Left colon (tissue), 2 donors: ENCODE measurements around the gene GAREM1. TPM values are rescaled to one million over a fixed set of nuclear protein-coding genes. Genes with fewer than 3 reads are reported as not detected.
"Not testable (repeated sequence)": the region's sequence is repeated elsewhere in the genome, so short reads cannot be mapped to it uniquely, and the experiment has no call there.

ENCODE experiments used
- ATAC-seq: fragments of 200-7000 bp; cut with Tn5 transposase; one replicate; pipeline ENCODE4 v1.9.1; 2020; ENCODE audit warnings: mild to moderate bottlenecking, moderate library complexity
- DNase-seq, 2 donors: peaks; one replicate each; pipeline ENCODE4 v3.0.0-alpha.2; 2020
- intact Hi-C, 2 donors: fragments of 100-400 bp; cut with DNase I in 1 of 2; cut with micrococcal nuclease in 1 of 2; formaldehyde crosslinking; loops; one replicate each; pipeline versions ENCODE4 v1.11.2 to v1.14.0; 2022; cut with DNase I, micrococcal nuclease
- total RNA-seq, 2 donors: library from RNA; stranded (reverse); fragmentation: NEBNext Ultra II Directional; extraction: Animal tissue kit (Norgen Biotek cat#: 25700); gene quantifications; one replicate each; pipeline ENCODE4 v1.2.1, GENCODE V29; 2021
- donor health status: DM: no; HTN: no; CAD: no.
- donor health status: DM: yes; HTN: yes; CAD: no.

The GAREM1 gene
- total RNA-seq, 2 donors from 2014 or later = 21.9 to 23.6 TPM

- ATAC-seq = no peak
- DNase-seq = peak; percentile 34 to 55
- intact Hi-C loops = no loop called here
Observed at GRCh38 chr18:32349728-32350395, 120.8 kb downstream of the GAREM1 start.

GRCh38 chr18:32346671-32347070, 124.0 kb downstream of the GAREM1 start:
- no peak for DNase-seq
- intact Hi-C loops = no loop called here
- ATAC-seq = no peak

- no peak for ATAC-seq
- intact Hi-C loops = no loop called here
- no peak for DNase-seq
Observed at GRCh38 chr18:32343634-32344033, 127.0 kb downstream of the GAREM1 start.

GRCh38 chr18:32341112-32341511, 129.6 kb downstream of the GAREM1 start:
- ATAC-seq, intact Hi-C loops, DNase-seq: not testable (repeated sequence)

- ATAC-seq = peak; percentile 58
- intact Hi-C loops = no loop called here
- DNase-seq = no peak
Observed at GRCh38 chr18:32339045-32339444, 131.6 kb downstream of the GAREM1 start.

- intact Hi-C loops = no loop called here
- ATAC-seq (no peak), DNase-seq (no peak)
Observed at GRCh38 chr18:32337821-32338220, 132.9 kb downstream of the GAREM1 start.

GRCh38 chr18:32337347-32337746, 133.3 kb downstream of the GAREM1 start:
- intact Hi-C loops = no loop called here
- ATAC-seq (no peak), DNase-seq (no peak)

- intact Hi-C loops = no loop called here
- DNase-seq (no peak), ATAC-seq (no peak)
Observed at GRCh38 chr18:32335228-32335627, 135.5 kb downstream of the GAREM1 start.

GRCh38 chr18:32333781-32334180, 136.9 kb downstream of the GAREM1 start:
- no peak for ATAC-seq
- no peak for DNase-seq
- intact Hi-C loops = no loop called here

- DNase-seq = no peak
- intact Hi-C loops = no loop called here
- ATAC-seq = no peak
Observed at GRCh38 chr18:32332708-32333107, 138.0 kb downstream of the GAREM1 start.

GRCh38 chr18:32328974-32329373, 141.7 kb downstream of the GAREM1 start:
- DNase-seq = no peak
- ATAC-seq = no peak
- intact Hi-C loops = no loop called here

- no peak for DNase-seq
- intact Hi-C loops = no loop called here
- no peak for ATAC-seq
Observed at GRCh38 chr18:32328379-32328778, 142.3 kb downstream of the GAREM1 start.

- no peak for ATAC-seq
- no peak for DNase-seq
- intact Hi-C loops = no loop called here
Observed at GRCh38 chr18:32326450-32327308, 144.0 kb downstream of the GAREM1 start.

- ATAC-seq (no peak), DNase-seq (no peak)
- intact Hi-C loops = no loop called here
Observed at GRCh38 chr18:32324181-32324580, 146.5 kb downstream of the GAREM1 start.

GRCh38 chr18:32321826-32322225, 148.9 kb downstream of the GAREM1 start:
- intact Hi-C loops = no loop called here
- DNase-seq = no peak
- no peak for ATAC-seq

GRCh38 chr18:32319084-32319483, 151.6 kb downstream of the GAREM1 start:
- intact Hi-C loops = no loop called here
- DNase-seq (no peak), ATAC-seq (no peak)

GRCh38 chr18:32318581-32318980, 152.1 kb downstream of the GAREM1 start:
- no peak for DNase-seq
- intact Hi-C loops = no loop called here
- no peak for ATAC-seq

- DNase-seq (no peak), ATAC-seq (no peak)
- intact Hi-C loops = no loop called here
Observed at GRCh38 chr18:32317651-32318050, 153.0 kb downstream of the GAREM1 start.

GRCh38 chr18:32315881-32316280, 154.8 kb downstream of the GAREM1 start:
- DNase-seq (no peak), ATAC-seq (no peak)
- intact Hi-C loops = no loop called here

- DNase-seq (no peak), ATAC-seq (no peak)
- intact Hi-C loops = no loop called here
Observed at GRCh38 chr18:32310774-32311173, 159.9 kb downstream of the GAREM1 start.
